Progenitor cell of endocrine pancreas (in vitro differentiated cells): ENCODE data around the gene HTN3. TPM values are rescaled to one million over a fixed set of nuclear protein-coding genes. Genes with fewer than 3 reads are reported as not detected.
"Not testable (repeated sequence)": the region's sequence is repeated elsewhere in the genome, so short reads cannot be mapped to it uniquely, and the experiment has no call there.

Experiments
- DNase-seq: peaks from one replicate; pipeline ENCODE4 v3.0.0; 2021; ENCODE audit warnings: low spot score; ENCODE audit not compliant: unreplicated experiment
- H3K27ac Mint-ChIP-seq: 2 replicates; pipeline ENCODE4 v1.8.0; 2021; ENCODE audit warnings: mild to moderate bottlenecking, moderate library complexity, mixed read lengths
- H3K27me3 Mint-ChIP-seq: 2 replicates; pipeline ENCODE4 v1.8.0; 2021; ENCODE audit warnings: mixed read lengths
- H3K36me3 Mint-ChIP-seq: 2 replicates; pipeline ENCODE4 v1.8.0; 2022; ENCODE audit warnings: mixed read lengths; ENCODE audit not compliant: insufficient read depth
- H3K4me1 Mint-ChIP-seq: 2 replicates; pipeline ENCODE4 v1.8.0; 2021; ENCODE audit warnings: low read depth, mixed read lengths
- H3K4me3 Mint-ChIP-seq: 2 replicates; pipeline ENCODE4 v1.8.0; 2021; ENCODE audit warnings: low read depth, mild to moderate bottlenecking, moderate library complexity, mixed read lengths
- H3K9me3 Mint-ChIP-seq: 2 replicates; pipeline ENCODE4 v1.8.0; 2021; ENCODE audit warnings: low read depth, mixed read lengths
- total RNA-seq: library from RNA; stranded (reverse); gene quantifications from 2 replicates; pipeline ENCODE4 v1.2.1, GENCODE V29; 2021
- TF ChIP-seq, protein P1 (sequence below): fragments of 200-600 bp; sonication (generic); IDR thresholded peaks from one replicate; pipeline ENCODE4 v1.5.0; 2021; ENCODE audit warnings: antibody characterized with exemption, mild to moderate bottlenecking; ENCODE audit not compliant: unreplicated experiment

Gene HTN3
- total RNA-seq, 1 donor from 2014 or later = not detected

DNA sequence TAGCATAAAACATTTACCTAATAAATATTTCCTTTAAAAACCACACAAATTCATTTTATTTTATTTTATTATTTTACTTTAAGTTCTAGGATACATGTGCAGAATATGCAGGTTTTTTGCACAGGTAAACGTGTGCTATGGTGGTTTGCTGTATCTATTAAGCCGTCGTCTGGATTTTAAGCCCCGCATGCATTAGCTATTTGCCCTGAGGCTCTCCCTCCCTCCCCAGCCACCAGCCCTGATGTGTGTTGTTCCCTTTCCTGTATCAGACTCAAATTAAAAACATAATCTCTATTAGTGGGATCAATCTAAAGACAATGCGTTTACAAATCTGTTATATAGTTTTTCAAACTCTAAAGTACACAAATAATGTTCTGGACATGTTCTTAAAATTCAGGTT, 1.2 kb upstream of the HTN3 start:
- no peaks in the 10 kb centered on the region for H3K9me3 Mint-ChIP-seq
- H3K36me3 Mint-ChIP-seq = no peaks in the 10 kb centered on the region
- H3K27ac Mint-ChIP-seq = no peak overlapping the region
- no peak for DNase-seq
- no peak overlapping the region for H3K4me3 Mint-ChIP-seq
- no peaks in the 10 kb centered on the region for H3K27me3 Mint-ChIP-seq
- TF ChIP-seq, protein P1, sequence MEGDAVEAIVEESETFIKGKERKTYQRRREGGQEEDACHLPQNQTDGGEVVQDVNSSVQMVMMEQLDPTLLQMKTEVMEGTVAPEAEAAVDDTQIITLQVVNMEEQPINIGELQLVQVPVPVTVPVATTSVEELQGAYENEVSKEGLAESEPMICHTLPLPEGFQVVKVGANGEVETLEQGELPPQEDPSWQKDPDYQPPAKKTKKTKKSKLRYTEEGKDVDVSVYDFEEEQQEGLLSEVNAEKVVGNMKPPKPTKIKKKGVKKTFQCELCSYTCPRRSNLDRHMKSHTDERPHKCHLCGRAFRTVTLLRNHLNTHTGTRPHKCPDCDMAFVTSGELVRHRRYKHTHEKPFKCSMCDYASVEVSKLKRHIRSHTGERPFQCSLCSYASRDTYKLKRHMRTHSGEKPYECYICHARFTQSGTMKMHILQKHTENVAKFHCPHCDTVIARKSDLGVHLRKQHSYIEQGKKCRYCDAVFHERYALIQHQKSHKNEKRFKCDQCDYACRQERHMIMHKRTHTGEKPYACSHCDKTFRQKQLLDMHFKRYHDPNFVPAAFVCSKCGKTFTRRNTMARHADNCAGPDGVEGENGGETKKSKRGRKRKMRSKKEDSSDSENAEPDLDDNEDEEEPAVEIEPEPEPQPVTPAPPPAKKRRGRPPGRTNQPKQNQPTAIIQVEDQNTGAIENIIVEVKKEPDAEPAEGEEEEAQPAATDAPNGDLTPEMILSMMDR = no peak
- H3K4me1 Mint-ChIP-seq = no peaks in the 10 kb centered on the region

DNA sequence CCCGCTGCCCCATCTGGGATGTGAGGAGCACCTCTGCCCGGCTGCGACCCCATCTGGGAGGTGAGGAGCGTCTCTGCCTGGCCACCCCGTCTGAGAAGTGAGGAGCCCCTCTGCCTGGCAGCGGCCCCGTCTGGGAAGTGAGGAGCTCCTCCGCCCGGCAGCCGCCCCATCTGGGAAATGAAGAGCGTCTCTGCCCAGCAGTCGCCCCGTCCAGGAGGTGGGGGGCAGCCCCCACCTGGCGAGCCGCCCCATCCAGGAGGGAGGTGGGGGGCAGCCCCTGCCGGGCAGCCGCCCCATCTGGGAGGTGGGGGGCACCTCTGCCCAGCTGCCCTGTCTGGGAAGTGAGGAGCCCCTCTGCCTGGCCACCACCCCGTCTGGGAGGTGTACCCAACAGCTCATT, 9.3 kb downstream of the HTN3 start:
- not testable (repeated sequence) for H3K4me3 Mint-ChIP-seq, H3K4me1 Mint-ChIP-seq, H3K36me3 Mint-ChIP-seq, DNase-seq, H3K27ac Mint-ChIP-seq, H3K27me3 Mint-ChIP-seq
- H3K9me3 Mint-ChIP-seq = peaks cover 21% of the 10 kb centered on the region

DNA sequence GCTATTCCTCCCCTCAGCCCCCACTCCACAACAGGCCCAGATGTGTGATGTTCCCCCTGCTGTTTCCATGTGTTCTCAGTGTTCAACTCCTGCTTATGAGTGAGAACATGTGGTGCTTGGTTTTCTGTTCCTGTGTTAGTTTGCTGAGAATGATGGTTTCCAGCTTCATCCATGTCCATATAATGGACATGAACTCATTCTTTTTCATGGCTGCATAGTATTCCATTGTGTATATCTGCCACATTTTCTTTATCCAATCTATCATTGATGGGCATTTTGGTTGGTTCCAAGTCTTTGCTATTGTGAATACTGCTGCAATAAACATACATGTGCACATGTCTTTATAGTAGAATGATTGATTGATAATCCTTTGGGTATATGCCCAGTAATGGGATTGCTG, 11.7 kb downstream of the HTN3 start:
- H3K36me3 Mint-ChIP-seq, H3K4me3 Mint-ChIP-seq, H3K27ac Mint-ChIP-seq, H3K9me3 Mint-ChIP-seq, H3K4me1 Mint-ChIP-seq, H3K27me3 Mint-ChIP-seq, DNase-seq: not testable (repeated sequence)

DNA sequence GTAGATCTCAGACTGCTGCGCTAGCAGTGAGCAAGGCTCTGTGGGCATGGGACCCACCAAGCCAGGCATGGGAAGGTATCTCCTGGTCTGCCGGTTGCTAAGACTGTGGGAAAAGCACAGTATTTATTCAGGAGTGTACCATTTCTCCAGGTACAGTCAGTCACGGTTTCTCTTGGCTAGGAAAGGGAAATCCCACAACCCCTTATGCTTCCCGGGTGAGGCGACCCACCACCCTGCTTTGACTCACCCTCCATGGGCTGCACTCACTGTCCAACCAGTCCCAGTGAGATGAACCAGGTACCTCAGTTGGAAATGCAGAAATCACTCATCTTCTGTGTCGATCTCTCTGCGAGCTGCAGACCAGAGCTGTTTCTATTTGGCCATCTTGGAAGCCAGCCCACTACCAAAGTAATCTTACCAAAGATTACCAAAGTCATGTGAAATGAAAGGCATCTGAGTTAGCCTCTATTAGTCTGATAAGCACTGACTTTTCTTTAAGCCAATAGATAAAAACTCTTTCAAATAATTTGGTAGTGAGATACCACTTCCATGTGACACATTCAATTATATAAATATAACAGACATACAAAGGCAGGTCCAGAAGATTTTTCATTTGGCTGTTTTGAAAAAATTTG, 13.5 kb downstream of the HTN3 start:
- TF ChIP-seq, protein P1 = no peak
- Mint-ChIP-seq H3K27ac (no peak overlapping the region), H3K4me3 (no peak overlapping the region), H3K36me3 (peaks cover 2% of the 10 kb centered on the region), H3K4me1 (no peaks in the 10 kb centered on the region), H3K9me3 (peaks cover 10% of the 10 kb centered on the region), H3K27me3 (no peaks in the 10 kb centered on the region)
- no peak for DNase-seq

DNA sequence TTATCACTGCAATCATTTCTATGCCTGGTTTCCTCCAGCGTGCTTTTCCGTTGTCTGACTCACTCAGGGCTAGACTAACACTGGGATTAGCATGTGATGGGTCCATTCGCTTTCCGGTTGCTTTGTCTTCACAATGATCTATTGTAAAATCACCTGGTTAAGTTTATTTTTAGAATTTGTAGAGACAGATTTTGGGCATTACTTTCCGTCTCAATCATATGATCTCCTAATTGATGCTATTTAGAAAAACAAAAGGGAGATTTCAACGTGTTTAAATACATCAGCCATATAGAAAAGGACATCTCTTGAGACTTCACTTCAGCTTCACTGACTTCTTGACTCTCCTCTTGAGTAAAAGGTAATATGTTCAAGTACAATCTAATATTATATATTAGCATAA, 21.9 kb downstream of the HTN3 start, which contains the start of gene HTN1:
Gene HTN1 (plus strand): TSS at position 301 of the 400 bp plus-strand sequence. CDS start 2,639 bp downstream, outside the sequence.
- not testable (repeated sequence) for H3K36me3 Mint-ChIP-seq, H3K9me3 Mint-ChIP-seq, H3K27ac Mint-ChIP-seq, DNase-seq, H3K4me1 Mint-ChIP-seq, H3K27me3 Mint-ChIP-seq, H3K4me3 Mint-ChIP-seq

DNA sequence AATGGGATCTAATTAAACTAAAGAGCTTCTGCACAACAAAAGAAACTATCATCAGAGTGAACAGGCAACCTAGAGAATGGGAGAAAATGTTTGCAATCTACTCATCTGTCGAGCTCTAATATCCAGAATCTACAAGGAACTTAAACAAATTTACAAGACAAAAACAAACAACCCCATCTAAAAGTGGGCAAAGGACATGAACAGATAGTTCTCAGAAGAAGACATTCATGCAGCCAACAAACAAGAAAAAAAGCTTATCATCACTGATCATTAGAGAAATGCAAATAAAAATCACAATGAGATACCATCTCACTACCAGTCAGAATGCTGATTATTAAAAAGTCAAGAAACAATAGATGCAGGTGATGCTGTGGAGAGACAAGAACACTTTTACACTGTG, 28.3 kb downstream of the HTN3 start:
- DNase-seq, H3K27me3 Mint-ChIP-seq, H3K27ac Mint-ChIP-seq, H3K4me1 Mint-ChIP-seq, H3K4me3 Mint-ChIP-seq, H3K9me3 Mint-ChIP-seq, H3K36me3 Mint-ChIP-seq: not testable (repeated sequence)

DNA sequence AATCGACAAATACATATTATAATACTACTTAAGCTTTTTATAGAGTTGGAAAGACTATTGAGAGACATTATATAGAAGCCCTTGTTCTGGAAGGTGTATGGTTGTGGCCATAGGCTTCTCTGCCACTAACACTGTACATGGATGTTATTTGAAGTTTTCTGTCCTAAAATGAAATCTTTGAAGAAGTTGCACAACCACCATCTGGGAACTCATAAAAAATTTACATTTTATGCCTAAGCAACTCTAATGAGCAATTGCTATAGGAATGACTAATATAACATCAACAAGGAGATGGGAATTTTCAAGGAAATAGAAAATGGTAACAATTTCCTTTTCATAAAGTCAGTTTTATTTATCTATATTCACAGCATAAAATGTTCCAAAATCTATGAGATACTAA, 29.4 kb downstream of the HTN3 start:
- TF ChIP-seq, protein P1 = no peak

More for the DNA sequence above, 29.4 kb downstream of the HTN3 start:
- Mint-ChIP-seq H3K9me3 (peaks cover 10% of the 10 kb centered on the region), H3K36me3 (peaks cover 2% of the 10 kb centered on the region), H3K4me3 (no peak overlapping the region), H3K27me3 (no peaks in the 10 kb centered on the region), H3K4me1 (peaks cover 7% of the 10 kb centered on the region), H3K27ac (no peak overlapping the region)
- no peak for DNase-seq
